ENCODE data around the gene ATP10B.
A peak's percentile ranks its signal among the peaks of the same experiment; 100 is the strongest.

ATP10B gene

GRCh38 chr5:160792281-160792680 is 59.7 kb downstream of the ATP10B start:
- no peak for TF ChIP-seq YY1 (IDR thresholded peaks at IDR 0.05; ENCODE audit: insufficient read depth, insufficient read length)
- no peak for TF ChIP-seq SUZ12 (IDR thresholded peaks at IDR 0.05; ENCODE audit: extremely low read depth, insufficient read depth, insufficient read length)
- no peak for DNase-seq (ENCODE audit: low read depth, low spot score)
- Histone ChIP-seq H3K36me3 (ENCODE audit: insufficient read depth, insufficient read length, low read length) (no peaks in the 10 kb centered on the region), H3K4me3 (ENCODE audit: insufficient read length, low read depth) (no peak overlapping the region), H3K9ac (ENCODE audit: insufficient read length, low read depth) (no peak overlapping the region), H3K27me3 (ENCODE audit: insufficient read depth, insufficient read length) (no peaks in the 10 kb centered on the region), H3K4me1 (ENCODE audit: insufficient read depth, insufficient read length) (no peaks in the 10 kb centered on the region), H3K9me3 (ENCODE audit: insufficient read depth, low read length) (no peaks in the 10 kb centered on the region)

GRCh38 chr5:160789219-160789859 is 62.7 kb downstream of the ATP10B start:
- TF ChIP-seq YY1 (IDR thresholded peaks at IDR 0.05; ENCODE audit: insufficient read depth, insufficient read length) (no peak), ZNF274 (IDR thresholded peaks at IDR 0.05; ENCODE audit: low read depth, low read length) (no peak), SUZ12 (IDR thresholded peaks at IDR 0.05; ENCODE audit: extremely low read depth, insufficient read depth, insufficient read length) (no peak)
- Histone ChIP-seq H3K9ac (ENCODE audit: insufficient read length, low read depth) (no peak overlapping the region), H3K36me3 (ENCODE audit: insufficient read depth, insufficient read length, low read length) (no peaks in the 10 kb centered on the region), H3K9me3 (ENCODE audit: insufficient read depth, low read length) (no peaks in the 10 kb centered on the region), H3K27me3 (ENCODE audit: insufficient read depth, insufficient read length) (no peaks in the 10 kb centered on the region), H3K4me1 (ENCODE audit: insufficient read depth, insufficient read length) (no peaks in the 10 kb centered on the region), H3K4me3 (ENCODE audit: insufficient read length, low read depth) (no peak overlapping the region)
- DNase-seq (ENCODE audit: low read depth, low spot score): no peak

GRCh38 chr5:160788102-160788660 is 63.8 kb downstream of the ATP10B start:
- DNase-seq (ENCODE audit: low read depth, low spot score): no peak
- H3K27me3 ChIP-seq (ENCODE audit: insufficient read depth, insufficient read length): no peaks in the 10 kb centered on the region
- H3K36me3 ChIP-seq (ENCODE audit: insufficient read depth, insufficient read length, low read length): no peaks in the 10 kb centered on the region
- no peak overlapping the region for H3K4me3 ChIP-seq (ENCODE audit: insufficient read length, low read depth)
- H3K9me3 ChIP-seq (ENCODE audit: insufficient read depth, low read length): no peaks in the 10 kb centered on the region
- TF ChIP-seq YY1 (IDR thresholded peaks at IDR 0.05; ENCODE audit: insufficient read depth, insufficient read length) (no peak), ZNF274 (IDR thresholded peaks at IDR 0.05; ENCODE audit: low read depth, low read length) (no peak), SUZ12 (IDR thresholded peaks at IDR 0.05; ENCODE audit: extremely low read depth, insufficient read depth, insufficient read length) (no peak)
- H3K9ac ChIP-seq (ENCODE audit: insufficient read length, low read depth): no peak overlapping the region
- no peaks in the 10 kb centered on the region for H3K4me1 ChIP-seq (ENCODE audit: insufficient read depth, insufficient read length)

GRCh38 chr5:160787240-160787639 is 64.8 kb downstream of the ATP10B start:
- H3K9ac ChIP-seq (ENCODE audit: insufficient read length, low read depth): no peak overlapping the region
- no peaks in the 10 kb centered on the region for H3K36me3 ChIP-seq (ENCODE audit: insufficient read depth, insufficient read length, low read length)
- TF ChIP-seq ZNF274 (IDR thresholded peaks at IDR 0.05; ENCODE audit: low read depth, low read length) (no peak), YY1 (IDR thresholded peaks at IDR 0.05; ENCODE audit: insufficient read depth, insufficient read length) (no peak), SUZ12 (IDR thresholded peaks at IDR 0.05; ENCODE audit: extremely low read depth, insufficient read depth, insufficient read length) (no peak)
- no peaks in the 10 kb centered on the region for H3K27me3 ChIP-seq (ENCODE audit: insufficient read depth, insufficient read length)
- no peaks in the 10 kb centered on the region for H3K4me1 ChIP-seq (ENCODE audit: insufficient read depth, insufficient read length)
- no peak overlapping the region for H3K4me3 ChIP-seq (ENCODE audit: insufficient read length, low read depth)
- no peak for DNase-seq (ENCODE audit: low read depth, low spot score)
- no peaks in the 10 kb centered on the region for H3K9me3 ChIP-seq (ENCODE audit: insufficient read depth, low read length)

GRCh38 chr5:160774666-160775315 is 77.2 kb downstream of the ATP10B start:
- TF ChIP-seq ZNF274 (IDR thresholded peaks at IDR 0.05; ENCODE audit: low read depth, low read length): no peak
- TF ChIP-seq SUZ12 (IDR thresholded peaks at IDR 0.05; ENCODE audit: extremely low read depth, insufficient read depth, insufficient read length): no peak
- TF ChIP-seq YY1 (IDR thresholded peaks at IDR 0.05; ENCODE audit: insufficient read depth, insufficient read length): no peak
- Histone ChIP-seq H3K36me3 (ENCODE audit: insufficient read depth, insufficient read length, low read length) (no peaks in the 10 kb centered on the region), H3K4me1 (ENCODE audit: insufficient read depth, insufficient read length) (peaks cover 2% of the 10 kb centered on the region), H3K27me3 (ENCODE audit: insufficient read depth, insufficient read length) (no peaks in the 10 kb centered on the region), H3K9ac (ENCODE audit: insufficient read length, low read depth) (peak overlapping the region; percentile 52), H3K4me3 (ENCODE audit: insufficient read length, low read depth) (no peak overlapping the region), H3K9me3 (ENCODE audit: insufficient read depth, low read length) (no peaks in the 10 kb centered on the region)
- DNase-seq (ENCODE audit: low read depth, low spot score): no peak

GRCh38 chr5:160773646-160774410 is 78.2 kb downstream of the ATP10B start:
- no peak overlapping the region for H3K9ac ChIP-seq (ENCODE audit: insufficient read length, low read depth)
- no peaks in the 10 kb centered on the region for H3K27me3 ChIP-seq (ENCODE audit: insufficient read depth, insufficient read length)
- no peak overlapping the region for H3K4me3 ChIP-seq (ENCODE audit: insufficient read length, low read depth)
- no peaks in the 10 kb centered on the region for H3K9me3 ChIP-seq (ENCODE audit: insufficient read depth, low read length)
- no peaks in the 10 kb centered on the region for H3K36me3 ChIP-seq (ENCODE audit: insufficient read depth, insufficient read length, low read length)
- H3K4me1 ChIP-seq (ENCODE audit: insufficient read depth, insufficient read length): peaks cover 2% of the 10 kb centered on the region
- DNase-seq (ENCODE audit: low read depth, low spot score): no peak
- TF ChIP-seq ZNF274 (IDR thresholded peaks at IDR 0.05; ENCODE audit: low read depth, low read length): no peak
- TF ChIP-seq SUZ12 (IDR thresholded peaks at IDR 0.05; ENCODE audit: extremely low read depth, insufficient read depth, insufficient read length): no peak
- no peak for TF ChIP-seq YY1 (IDR thresholded peaks at IDR 0.05; ENCODE audit: insufficient read depth, insufficient read length)

GRCh38 chr5:160772854-160773253 is 79.2 kb downstream of the ATP10B start:
- Histone ChIP-seq H3K36me3 (ENCODE audit: insufficient read depth, insufficient read length, low read length) (no peaks in the 10 kb centered on the region), H3K4me3 (ENCODE audit: insufficient read length, low read depth) (no peak overlapping the region), H3K4me1 (ENCODE audit: insufficient read depth, insufficient read length) (peaks cover 2% of the 10 kb centered on the region), H3K9me3 (ENCODE audit: insufficient read depth, low read length) (no peaks in the 10 kb centered on the region), H3K27me3 (ENCODE audit: insufficient read depth, insufficient read length) (no peaks in the 10 kb centered on the region), H3K9ac (ENCODE audit: insufficient read length, low read depth) (no peak overlapping the region)
- DNase-seq (ENCODE audit: low read depth, low spot score): no peak
- TF ChIP-seq YY1 (IDR thresholded peaks at IDR 0.05; ENCODE audit: insufficient read depth, insufficient read length) (no peak), ZNF274 (IDR thresholded peaks at IDR 0.05; ENCODE audit: low read depth, low read length) (no peak), SUZ12 (IDR thresholded peaks at IDR 0.05; ENCODE audit: extremely low read depth, insufficient read depth, insufficient read length) (no peak)
